ENCODE measurements around the gene TAPBP.

TAPBP gene

GRCh38 chr6:33299237-33299944, 14.5 kb downstream of the TAPBP start:
- peak; percentile 37; the same call in 1 of the 2 replicates for TF ChIP-seq MYC (IDR thresholded peaks at IDR 0.05; ENCODE audit: low read depth, low read length)
- peak; percentile 74 for TF ChIP-seq CTCF (IDR thresholded peaks at IDR 0.05; ENCODE audit: low read depth, low read length)
- TF ChIP-seq MAX (IDR thresholded peaks at IDR 0.05; ENCODE audit: low read depth, low read length), result peak; percentile 39; the same call in 1 of the 2 replicates
- peak; percentile 86 for TF ChIP-seq POLR2A (IDR thresholded peaks at IDR 0.05; ENCODE audit: extremely low read depth, insufficient read length)
- DNase-seq (ENCODE audit: low read depth), result peak; percentile 97
- H3K4me3 ChIP-seq (ENCODE audit: low read depth, low read length), result peak overlapping the region; percentile 83

- TF ChIP-seq MAX (IDR thresholded peaks at IDR 0.05; ENCODE audit: low read depth, low read length) (0 out of 2 replicates have a peak, but pooled peaks have one; percentile 11), CTCF (IDR thresholded peaks at IDR 0.05; ENCODE audit: low read depth, low read length) (no peak), MYC (IDR thresholded peaks at IDR 0.05; ENCODE audit: low read depth, low read length) (0 out of 2 replicates have a peak, but pooled peaks have one; percentile 34), POLR2A (IDR thresholded peaks at IDR 0.05; ENCODE audit: extremely low read depth, insufficient read length) (peak; percentile 16)
- H3K4me3 ChIP-seq (ENCODE audit: low read depth, low read length), result peak within 1 kb of the TSS; percentile 83
- peak; percentile 92 for DNase-seq (ENCODE audit: low read depth)
Measured at GRCh38 chr6:33298773-33299236, 15.1 kb downstream of the TAPBP start, which contains the start of gene RGL2. TSS of gene RGL2 (minus strand) at chr6:33298942. CDS start at chr6:33298610, 332 bp downstream.

GRCh38 chr6:33297956-33298772, 15.7 kb downstream of the TAPBP start:
- DNase-seq (ENCODE audit: low read depth), result peak; percentile 83

GRCh38 chr6:33297406-33297955, 16.4 kb downstream of the TAPBP start:
- peak; percentile 69 for DNase-seq (ENCODE audit: low read depth)
- H3K4me3 ChIP-seq (ENCODE audit: low read depth, low read length), result peak overlapping the region; percentile 83
- no peak for TF ChIP-seq CTCF (IDR thresholded peaks at IDR 0.05; ENCODE audit: low read depth, low read length)
- TF ChIP-seq MAX (IDR thresholded peaks at IDR 0.05; ENCODE audit: low read depth, low read length), result peak; percentile 87

More at GRCh38 chr6:33297956-33298772, 15.7 kb downstream of the TAPBP start:
- TF ChIP-seq POLR2A (IDR thresholded peaks at IDR 0.05; ENCODE audit: extremely low read depth, insufficient read length) (peak; percentile 35), CTCF (IDR thresholded peaks at IDR 0.05; ENCODE audit: low read depth, low read length) (no peak), MYC (IDR thresholded peaks at IDR 0.05; ENCODE audit: low read depth, low read length) (no peak)
- H3K4me3 ChIP-seq (ENCODE audit: low read depth, low read length), result peak overlapping the region; percentile 83

GRCh38 chr6:33296797-33297405, 17.0 kb downstream of the TAPBP start:
- peak overlapping the region; percentile 83 for H3K4me3 ChIP-seq (ENCODE audit: low read depth, low read length)
- TF ChIP-seq CTCF (IDR thresholded peaks at IDR 0.05; ENCODE audit: low read depth, low read length), result no peak
- no peak for TF ChIP-seq MAX (IDR thresholded peaks at IDR 0.05; ENCODE audit: low read depth, low read length)
- no peak for TF ChIP-seq MYC (IDR thresholded peaks at IDR 0.05; ENCODE audit: low read depth, low read length)
- TF ChIP-seq POLR2A (IDR thresholded peaks at IDR 0.05; ENCODE audit: extremely low read depth, insufficient read length), result no peak
- DNase-seq (ENCODE audit: low read depth), result no peak
